Breast epithelium (tissue), 4 donors: ENCODE measurements around the gene RBBP8NL. TPM values are rescaled to one million over a fixed set of nuclear protein-coding genes. Genes with fewer than 3 reads are reported as not detected.

Experiments used
- DNase-seq, 2 donors: peaks; one replicate each; pipeline ENCODE4 v3.0.0-alpha.2; 2019; ENCODE audit warnings: low spot score in 2 of 2
- H3K27ac ChIP-seq, 2 donors: fragments of 200-600 bp; sonication (generic) in 1 of 2; one replicate each; pipeline ENCODE4 v1.5.1; 2016 to 2019; ENCODE audit warnings: mild to moderate bottlenecking in 1 of 2
- H3K27me3 ChIP-seq, 2 donors: fragments of 200-600 bp; sonication (generic) in 1 of 2; one replicate each; pipeline versions ENCODE4 v1.5.1 to v1.6.0; 2017 to 2019; ENCODE audit warnings: control low read depth in 1 of 2, mild to moderate bottlenecking in 1 of 2
- H3K36me3 ChIP-seq: fragments of 200-600 bp; one replicate; pipeline ENCODE4 v1.5.1; 2019
- H3K4me1 ChIP-seq, 2 donors: fragments of 200-600 bp; sonication (generic); one replicate each; pipeline ENCODE4 v1.5.1; 2016 to 2019; ENCODE audit warnings: control low read depth in 1 of 2
- H3K4me3 ChIP-seq, 3 donors: fragments of 200-600 bp; sonication (generic); 1 replicate in 2 of 3; 2 replicates in 1 of 3; pipeline ENCODE4 v1.5.1; 2016 to 2019; ENCODE audit warnings: mild to moderate bottlenecking in 3 of 3, moderate library complexity in 2 of 3
- H3K9me3 ChIP-seq, 2 donors: fragments of 200-600 bp; sonication (generic) in 1 of 2; one replicate each; pipeline ENCODE4 v1.5.1; 2016 to 2019; ENCODE audit warnings: control low read depth in 1 of 2
- POLR2A ChIP-seq: fragments of 450-650 bp; IDR thresholded peaks from one replicate; pipeline ENCODE4 v1.6.1; 2016; ENCODE audit warnings: antibody characterized with exemption, mild to moderate bottlenecking, moderate library complexity
- POLR2AphosphoS5 ChIP-seq, 3 donors: sonication (generic); formaldehyde crosslinking; IDR thresholded peaks; one replicate each; pipeline ENCODE4 v1.6.1; 2017; ENCODE audit warnings: antibody characterized with exemption in 3 of 3
- intact Hi-C: fragments of 100-400 bp; cut with DNase I; formaldehyde crosslinking; loops from one replicate; pipeline ENCODE4 v1.15.1; 2023; ENCODE audit warnings: low total_unique reads
- total RNA-seq, 3 donors: library from RNA; depleted of rRNA; stranded (reverse); fragments of >200 nt; gene quantifications; one replicate each; pipeline ENCODE4 v1.1.0, GENCODE V29; 2016
- TF ChIP-seq, protein P1 (sequence below), 3 donors: fragments of 450-650 bp; IDR thresholded peaks; one replicate each; pipeline ENCODE4 v1.5.1; 2016 to 2017; ENCODE audit warnings: antibody characterized with exemption in 3 of 3, mild to moderate bottlenecking in 3 of 3, moderate library complexity in 3 of 3

RBBP8NL gene
- total RNA-seq, 3 donors from 2014 or later = 2.0 to 4.0 TPM; not detected in 1

DNA sequence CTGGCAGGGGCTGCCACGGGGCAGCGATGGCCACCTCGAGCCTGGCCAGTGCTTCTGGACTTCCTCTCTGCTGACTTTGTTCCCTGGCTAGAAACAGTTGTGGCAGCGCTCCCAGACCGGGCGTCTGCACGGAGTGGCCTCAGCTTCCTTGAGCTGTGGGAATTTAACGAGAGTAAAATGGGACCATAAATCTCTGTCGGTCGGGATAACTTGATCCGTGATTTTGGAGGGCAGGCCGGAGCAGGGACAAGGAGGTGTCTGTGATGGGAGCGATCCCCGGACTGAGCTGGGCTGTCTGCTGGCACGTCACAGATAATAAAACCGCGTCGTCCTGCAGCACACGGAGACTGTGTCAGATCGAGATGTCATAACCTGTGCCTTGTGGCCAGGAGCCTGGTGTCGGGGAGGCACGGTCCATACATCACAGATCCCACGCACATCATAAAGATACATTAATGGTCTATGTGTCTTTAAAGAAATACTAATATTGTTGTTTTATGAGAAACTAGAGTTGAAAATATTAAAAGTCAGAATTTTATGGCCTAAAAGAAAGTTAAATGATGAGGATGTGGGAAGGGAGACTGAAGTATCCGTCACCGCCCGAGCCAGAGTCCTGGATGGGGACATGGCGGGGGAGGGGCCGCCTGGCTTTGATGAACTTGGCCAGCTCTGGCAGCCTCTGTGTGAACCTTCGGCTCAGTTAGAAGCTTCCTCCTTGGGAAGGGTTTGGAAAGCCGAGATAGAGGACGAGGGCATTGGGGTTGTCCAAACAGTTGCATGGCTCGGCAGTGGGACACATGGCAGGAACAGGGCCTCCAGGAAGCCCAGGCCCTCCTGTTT lies 6.5 kb upstream of the RBBP8NL start:
- H3K4me1 ChIP-seq = no peaks in the 10 kb centered on the region
- no peak for DNase-seq
- H3K36me3 ChIP-seq = no peaks in the 10 kb centered on the region
- H3K4me3 ChIP-seq = no peak overlapping the region
- H3K27me3 ChIP-seq = peaks cover 0 to 19% of the 10 kb centered on the region in 2 donors
- intact Hi-C loops = no loop called here
- H3K9me3 ChIP-seq = no peaks in the 10 kb centered on the region
- TF ChIP-seq, protein P1, sequence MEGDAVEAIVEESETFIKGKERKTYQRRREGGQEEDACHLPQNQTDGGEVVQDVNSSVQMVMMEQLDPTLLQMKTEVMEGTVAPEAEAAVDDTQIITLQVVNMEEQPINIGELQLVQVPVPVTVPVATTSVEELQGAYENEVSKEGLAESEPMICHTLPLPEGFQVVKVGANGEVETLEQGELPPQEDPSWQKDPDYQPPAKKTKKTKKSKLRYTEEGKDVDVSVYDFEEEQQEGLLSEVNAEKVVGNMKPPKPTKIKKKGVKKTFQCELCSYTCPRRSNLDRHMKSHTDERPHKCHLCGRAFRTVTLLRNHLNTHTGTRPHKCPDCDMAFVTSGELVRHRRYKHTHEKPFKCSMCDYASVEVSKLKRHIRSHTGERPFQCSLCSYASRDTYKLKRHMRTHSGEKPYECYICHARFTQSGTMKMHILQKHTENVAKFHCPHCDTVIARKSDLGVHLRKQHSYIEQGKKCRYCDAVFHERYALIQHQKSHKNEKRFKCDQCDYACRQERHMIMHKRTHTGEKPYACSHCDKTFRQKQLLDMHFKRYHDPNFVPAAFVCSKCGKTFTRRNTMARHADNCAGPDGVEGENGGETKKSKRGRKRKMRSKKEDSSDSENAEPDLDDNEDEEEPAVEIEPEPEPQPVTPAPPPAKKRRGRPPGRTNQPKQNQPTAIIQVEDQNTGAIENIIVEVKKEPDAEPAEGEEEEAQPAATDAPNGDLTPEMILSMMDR (IDR thresholded peaks at IDR 0.05) = no peak
- TF ChIP-seq POLR2AphosphoS5 (IDR thresholded peaks at IDR 0.05) (no peak), POLR2A (no peak)
- H3K27ac ChIP-seq = no peak overlapping the region

DNA sequence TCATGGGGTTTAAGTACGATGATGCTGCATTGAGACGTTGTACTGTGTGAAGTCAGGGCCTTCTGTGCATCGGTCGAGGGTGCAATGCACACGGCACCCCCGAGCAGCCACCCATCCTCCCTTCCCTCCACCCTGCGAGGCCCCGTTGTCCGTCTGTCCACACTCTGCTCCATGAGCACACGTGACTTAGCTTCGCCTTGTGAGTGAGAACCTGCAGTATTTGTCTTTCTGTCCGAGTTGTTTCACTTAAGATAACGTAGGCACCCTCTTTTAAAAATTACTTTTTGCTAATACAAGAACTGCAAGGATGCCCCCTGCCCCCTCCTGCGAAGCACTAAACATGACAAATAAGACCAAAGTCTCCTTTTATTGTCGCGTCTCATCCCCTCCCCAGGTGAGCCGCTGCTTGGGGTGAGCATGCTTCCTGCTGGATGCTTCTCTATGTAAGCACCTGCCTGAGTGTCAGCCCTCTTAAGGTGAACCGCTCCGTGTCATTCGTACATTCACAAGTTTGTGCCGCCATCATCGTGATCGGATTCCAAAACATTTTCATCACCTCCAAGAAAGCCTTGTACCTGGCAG lies 3.6 kb upstream of the RBBP8NL start:
- H3K4me3 ChIP-seq = no peak overlapping the region
- no peak for DNase-seq
- no peaks in the 10 kb centered on the region for H3K9me3 ChIP-seq
- intact Hi-C loops = no loop called here
- peaks cover 9 to 11% of the 10 kb centered on the region in 2 donors for H3K4me1 ChIP-seq
- H3K36me3 ChIP-seq = no peaks in the 10 kb centered on the region
- H3K27me3 ChIP-seq = peaks cover 0 to 5% of the 10 kb centered on the region in 2 donors
- no peak overlapping the region for H3K27ac ChIP-seq
- TF ChIP-seq POLR2AphosphoS5 (IDR thresholded peaks at IDR 0.05) (no peak), POLR2A (no peak)
- TF ChIP-seq, protein P1 (IDR thresholded peaks at IDR 0.05) = no peak

DNA sequence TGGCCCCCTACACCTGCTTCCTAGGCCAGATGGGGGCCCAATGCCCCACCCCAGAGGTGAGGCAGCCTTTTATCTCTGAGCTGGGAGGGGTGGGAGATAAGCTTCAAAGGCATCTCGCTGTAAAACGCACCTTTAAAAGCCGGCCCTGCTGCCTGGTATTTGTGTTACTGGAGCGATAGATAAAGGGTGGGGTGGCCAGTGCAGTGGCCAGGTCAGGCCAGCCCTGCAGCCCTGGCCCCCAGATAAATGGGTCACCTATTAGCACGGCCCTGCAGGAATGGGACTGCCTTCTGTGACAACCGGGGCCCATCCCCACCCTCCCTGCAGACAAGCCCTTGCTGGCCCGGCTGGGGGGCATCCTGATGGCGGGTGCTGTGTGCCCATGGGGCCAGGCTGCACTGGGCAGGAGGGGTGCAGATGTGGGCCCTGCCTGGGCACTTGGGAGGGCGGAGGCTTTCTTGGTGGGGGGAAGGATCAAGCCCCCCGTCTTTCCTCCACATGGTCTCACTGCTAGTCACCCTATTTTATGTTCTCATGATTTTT lies 3.0 kb upstream of the RBBP8NL start:
- H3K27me3 ChIP-seq = no peaks in the 10 kb centered on the region
- H3K27ac ChIP-seq = no peak overlapping the region
- TF ChIP-seq POLR2A = no peak
- intact Hi-C loops = no loop called here
- H3K9me3 ChIP-seq = no peaks in the 10 kb centered on the region
- H3K4me3 ChIP-seq = no peak overlapping the region
- no peak for DNase-seq
- H3K4me1 ChIP-seq = peaks cover 9 to 11% of the 10 kb centered on the region in 2 donors
- H3K36me3 ChIP-seq = no peaks in the 10 kb centered on the region

DNA sequence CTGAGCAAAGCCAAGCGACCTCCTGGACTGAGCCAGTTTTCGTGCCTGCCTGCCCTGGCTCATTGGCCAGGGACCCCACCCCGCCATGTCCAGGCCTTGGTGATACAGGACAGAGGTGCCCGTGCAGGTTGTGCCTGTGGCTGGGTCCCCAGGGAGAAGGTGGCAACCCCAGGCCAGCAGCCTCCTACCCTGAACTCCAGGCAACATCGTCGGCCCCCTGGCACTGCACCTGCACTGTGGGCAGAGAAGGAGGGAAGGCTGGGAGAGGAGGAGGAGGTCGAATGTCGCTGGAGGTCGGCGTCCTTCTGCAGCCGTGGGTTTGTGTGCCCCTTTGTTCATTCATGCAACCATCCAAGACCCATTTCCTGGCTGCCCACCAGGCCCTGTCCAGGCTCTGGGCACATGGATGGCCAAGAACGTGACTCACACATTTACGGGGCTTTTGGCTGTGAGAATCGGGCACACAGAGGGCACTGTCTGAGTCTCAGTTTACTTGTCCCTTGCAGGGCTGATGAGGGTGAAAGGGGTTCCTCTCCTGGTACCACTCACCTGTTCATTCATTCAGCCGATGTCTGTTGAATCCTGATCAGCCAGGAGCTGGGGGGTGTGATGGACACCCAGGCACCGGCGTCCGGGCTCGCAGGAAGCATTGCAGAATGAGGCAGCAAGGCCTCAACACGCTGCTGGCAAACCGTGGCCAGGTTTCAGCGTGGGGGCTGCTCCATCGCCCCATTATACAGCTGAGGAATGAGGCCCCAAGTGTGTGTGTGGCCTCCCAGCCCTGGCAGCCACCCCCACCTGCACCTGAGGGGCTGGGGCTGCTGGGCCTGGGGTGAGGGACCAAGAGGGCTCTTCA lies 2.3 kb upstream of the RBBP8NL start:
- no peak for TF ChIP-seq POLR2AphosphoS5 (IDR thresholded peaks at IDR 0.05)
- TF ChIP-seq POLR2A = no peak
- TF ChIP-seq, protein P1 (IDR thresholded peaks at IDR 0.05) = no peak
- H3K36me3 ChIP-seq = no peaks in the 10 kb centered on the region
- H3K4me3 ChIP-seq = no peak overlapping the region
- H3K9me3 ChIP-seq = no peaks in the 10 kb centered on the region
- DNase-seq = no peak
- no peak overlapping the region for H3K27ac ChIP-seq
- H3K27me3 ChIP-seq = no peaks in the 10 kb centered on the region
- intact Hi-C loops = no loop called here
- H3K4me1 ChIP-seq = peaks cover 9 to 11% of the 10 kb centered on the region in 2 donors
